CD4-positive, alpha-beta T cell treated with Interleukin-2 at 100 ng/mL for 4 hours (primary cell): ENCODE measurements around the gene UBE2E1.
A peak's percentile ranks its signal among the peaks of the same experiment; 100 is the strongest.

Experiments used
- DNase-seq: peaks from one replicate; pipeline ENCODE4 v3.0.0-alpha.2; 2020; ENCODE audit warnings: low spot score

The UBE2E1 gene

GRCh38 chr3:23805633-23806533 lies at the start of gene UBE2E1:
TSS of gene UBE2E1 (plus strand) at chr3:23805955. CDS start at chr3:23807270, 1,315 bp downstream.
- DNase-seq, result peak; percentile 77

DNA sequence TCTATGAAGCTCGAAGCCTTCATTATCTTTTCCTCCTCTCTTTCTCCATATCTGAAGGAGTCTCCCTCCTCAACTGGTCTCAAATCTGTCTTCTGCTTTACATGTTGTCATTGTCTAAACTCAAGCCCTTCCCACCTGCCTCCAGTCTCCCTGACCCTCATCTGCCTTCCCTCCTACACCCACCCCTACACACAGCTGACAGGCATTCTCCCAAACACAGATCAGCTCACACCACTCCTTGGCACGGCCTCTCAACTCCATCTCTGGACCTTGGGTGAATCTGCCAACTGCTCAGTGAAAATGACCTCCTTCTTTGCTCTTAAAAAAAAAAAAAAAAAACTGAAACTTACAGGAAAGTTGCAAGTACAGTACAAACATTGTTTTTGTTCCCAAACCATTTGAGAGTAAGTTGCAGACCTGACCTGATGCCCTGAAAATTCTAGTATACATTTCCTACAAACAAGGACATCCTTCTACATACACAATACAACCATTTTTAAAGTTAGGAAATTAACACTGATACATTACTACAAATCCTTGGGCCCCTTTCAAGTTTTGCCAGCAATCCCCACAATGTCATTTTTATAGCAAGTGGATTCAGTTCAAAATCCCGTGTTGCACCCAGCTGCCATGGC lies 49.4 kb upstream of the UBE2E1 start:
- no peak for DNase-seq

- DNase-seq, result no peak
These were observed 47.4 kb upstream of the UBE2E1 start for GRCh38 chr3:23758253-23758838.

DNA sequence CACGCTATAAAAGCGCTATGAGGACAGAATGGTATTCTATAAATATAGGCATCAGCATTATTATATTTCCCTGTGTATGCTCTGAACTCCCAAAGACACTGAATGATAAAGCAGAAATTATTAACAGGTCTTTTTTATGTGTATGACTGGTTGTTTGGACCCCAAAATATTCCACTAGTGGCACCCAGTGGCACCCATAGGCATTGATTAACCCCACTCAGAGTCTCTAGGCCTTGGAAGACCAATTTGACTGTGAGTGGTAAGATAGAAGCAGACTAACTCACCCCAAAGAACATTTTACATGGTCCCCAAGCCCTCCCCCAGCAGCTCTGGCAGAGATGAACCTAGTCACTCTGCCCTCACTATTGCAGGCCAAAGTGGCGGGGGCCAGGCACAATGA lies 45.4 kb upstream of the UBE2E1 start:
- DNase-seq, result no peak

- peak; percentile 15 for DNase-seq
These were observed 44.8 kb upstream of the UBE2E1 start for GRCh38 chr3:23760871-23761373.

GRCh38 chr3:23761440-23761896 lies 44.3 kb upstream of the UBE2E1 start:
- DNase-seq, result no peak

DNA sequence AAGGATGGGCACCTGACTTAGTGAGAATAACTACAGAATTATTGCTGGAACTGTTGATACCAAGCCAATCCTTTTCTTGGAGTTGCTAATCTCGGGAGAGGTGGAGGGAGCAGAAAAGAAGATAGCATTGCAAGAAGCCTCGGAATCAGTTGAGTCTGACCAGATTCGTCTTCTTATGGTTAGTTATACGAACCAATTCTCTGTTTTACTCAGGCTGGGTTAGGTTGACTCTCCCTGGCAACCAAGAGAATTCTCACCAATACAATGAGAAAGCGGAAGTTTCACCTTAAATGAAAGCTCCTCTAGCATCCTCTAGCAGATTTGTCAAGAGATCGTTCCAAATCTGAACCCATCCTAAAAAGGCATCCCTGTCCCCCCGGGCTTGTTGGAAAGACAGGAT lies 43.5 kb upstream of the UBE2E1 start:
- DNase-seq, result peak; percentile 7

GRCh38 chr3:23762759-23763477 lies 42.8 kb upstream of the UBE2E1 start:
- DNase-seq, result no peak

DNA sequence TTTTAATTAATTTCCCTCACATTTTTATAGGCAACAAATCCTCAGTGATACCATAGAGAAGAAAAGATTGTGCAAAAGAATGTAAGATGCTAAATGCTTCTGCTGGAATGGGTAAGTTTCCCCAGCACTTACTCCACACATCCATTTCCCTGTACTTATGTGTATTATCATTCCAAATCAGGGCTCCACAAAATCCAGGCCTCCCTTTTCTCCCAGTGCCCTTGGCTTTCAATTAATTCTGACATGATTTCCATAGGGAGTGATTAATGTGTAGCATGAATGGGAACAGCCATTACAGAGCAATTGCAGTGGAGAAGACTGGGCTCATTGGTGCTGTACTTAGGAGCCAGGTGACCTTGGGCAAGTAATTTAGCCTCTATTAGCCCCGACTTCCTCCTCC lies 41.3 kb upstream of the UBE2E1 start:
- no peak for DNase-seq

DNA sequence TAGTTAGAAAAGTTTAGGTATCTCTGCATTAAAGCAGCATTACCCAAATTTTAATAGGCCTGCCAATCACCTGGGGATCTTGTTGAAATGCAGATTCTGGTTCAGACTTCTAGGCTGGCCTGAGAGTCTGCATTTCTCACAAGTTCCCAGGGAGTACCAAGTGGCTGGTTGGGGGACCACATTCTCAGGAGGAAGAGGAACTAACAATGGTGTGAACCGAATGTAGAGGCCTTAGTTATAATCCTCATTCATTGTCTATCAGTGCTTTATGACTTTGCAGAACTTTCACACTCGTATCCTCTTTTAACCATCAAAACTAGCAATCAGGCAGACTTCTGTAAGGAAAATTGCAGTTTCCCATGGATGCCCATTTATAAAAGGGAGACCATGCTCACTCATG lies 38.2 kb upstream of the UBE2E1 start:
- no peak for DNase-seq

DNA sequence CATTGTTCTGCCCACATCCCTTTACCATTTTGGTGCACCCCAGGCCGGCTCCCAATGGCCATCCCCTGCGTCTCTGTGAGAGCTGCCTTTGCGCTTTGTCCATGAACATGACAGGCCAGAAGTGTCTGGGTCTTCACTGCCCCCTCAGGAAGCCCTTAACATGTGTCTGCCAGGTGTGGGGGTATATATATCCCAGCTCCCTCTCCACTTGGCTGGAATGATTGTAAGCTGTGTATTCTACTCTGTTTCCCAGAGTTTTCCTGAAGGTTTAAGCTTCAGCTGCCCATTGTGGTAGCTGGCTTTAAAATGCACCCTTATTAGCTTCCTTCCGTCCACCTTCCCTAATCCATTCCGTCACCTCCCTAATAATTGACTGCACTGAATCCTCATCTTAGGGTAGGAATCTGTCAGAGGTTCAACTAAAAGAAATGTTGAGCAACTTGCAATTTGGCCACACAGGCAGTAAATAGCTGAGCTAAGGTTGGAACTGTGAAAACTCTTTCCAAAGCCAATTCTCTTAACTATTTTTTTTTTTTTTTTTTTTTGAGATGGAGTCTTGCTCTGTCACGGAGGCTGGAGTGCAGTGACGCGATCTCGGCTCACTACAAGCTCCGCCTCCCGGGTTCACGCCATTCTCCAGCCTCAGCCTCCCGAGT lies 30.4 kb upstream of the UBE2E1 start:
- no peak for DNase-seq

- DNase-seq, result no peak
These were observed 29.3 kb upstream of the UBE2E1 start for GRCh38 chr3:23776352-23776891.

DNA sequence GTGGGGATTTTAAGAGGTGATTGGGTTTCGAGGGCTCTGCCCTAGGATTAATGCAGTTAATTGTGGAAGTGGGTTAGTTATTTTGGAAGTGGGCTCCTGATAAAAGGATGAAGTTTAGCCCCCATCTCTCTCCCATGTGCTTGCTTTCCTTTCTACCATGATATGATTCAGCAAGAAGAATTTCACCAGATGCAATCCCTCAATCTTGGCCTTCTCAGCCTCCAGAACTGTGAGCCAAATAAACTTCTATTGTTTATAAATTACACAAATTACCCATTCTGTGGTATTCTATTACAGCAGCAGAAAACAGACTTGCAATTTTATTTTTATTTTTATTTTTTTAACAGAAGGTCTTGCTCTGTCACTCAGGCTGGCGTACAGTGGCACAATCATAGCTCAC lies 27.3 kb upstream of the UBE2E1 start:
- no peak for DNase-seq

GRCh38 chr3:23779841-23780240 lies 25.9 kb upstream of the UBE2E1 start:
- no peak for DNase-seq

- DNase-seq, result no peak
These were observed 24.7 kb upstream of the UBE2E1 start for GRCh38 chr3:23781051-23781450.

GRCh38 chr3:23781871-23782270 lies 23.9 kb upstream of the UBE2E1 start:
- DNase-seq, result no peak

DNA sequence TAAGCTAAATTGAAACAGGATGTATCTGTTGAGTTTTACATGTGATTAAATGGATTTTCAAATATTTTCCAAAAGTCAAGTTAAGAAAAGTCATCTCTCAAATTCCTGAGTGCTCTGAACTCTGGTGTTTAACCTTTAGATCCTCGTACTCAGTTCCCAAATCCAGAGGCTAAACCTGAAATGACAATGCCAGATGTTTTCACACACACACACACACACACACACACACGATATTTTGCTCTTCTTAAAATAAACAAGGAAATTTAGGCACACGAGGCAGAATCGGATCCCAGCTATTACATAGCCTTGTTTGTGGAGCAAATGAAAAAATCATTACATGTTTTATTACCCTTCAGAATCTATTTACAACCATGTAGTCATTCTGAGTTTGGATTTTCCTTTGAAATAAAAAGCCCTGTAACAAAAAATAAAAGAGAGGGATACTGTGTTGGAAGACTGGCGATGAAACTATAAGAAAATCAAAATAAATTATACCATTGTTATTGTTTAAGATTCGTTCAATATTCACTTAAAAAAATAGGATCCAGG lies 20.6 kb upstream of the UBE2E1 start:
- DNase-seq, result no peak

DNA sequence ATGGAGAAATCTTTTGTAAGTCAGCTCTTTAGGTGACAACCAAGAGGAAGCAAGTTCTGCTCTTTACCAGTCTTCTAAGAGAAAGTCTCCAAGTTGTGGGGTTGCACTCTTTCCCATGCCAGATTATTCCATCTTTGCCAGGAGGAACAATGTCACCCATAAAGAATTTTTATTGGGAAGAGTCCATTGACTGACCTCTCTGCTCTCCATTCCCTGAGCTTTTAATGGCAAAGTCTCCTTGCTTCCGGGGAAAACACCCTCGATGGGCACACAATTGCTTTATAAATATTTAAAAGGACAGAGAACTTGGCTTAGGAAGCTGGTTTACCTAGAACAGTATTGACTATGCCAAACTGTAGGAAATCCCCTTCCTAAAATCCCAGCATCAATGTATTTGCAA lies 19.9 kb upstream of the UBE2E1 start:
- DNase-seq, result no peak

- DNase-seq, result no peak
These were observed 14.1 kb upstream of the UBE2E1 start for GRCh38 chr3:23791678-23792077.

- no peak for DNase-seq
These were observed 12.1 kb upstream of the UBE2E1 start for GRCh38 chr3:23793528-23794134.

DNA sequence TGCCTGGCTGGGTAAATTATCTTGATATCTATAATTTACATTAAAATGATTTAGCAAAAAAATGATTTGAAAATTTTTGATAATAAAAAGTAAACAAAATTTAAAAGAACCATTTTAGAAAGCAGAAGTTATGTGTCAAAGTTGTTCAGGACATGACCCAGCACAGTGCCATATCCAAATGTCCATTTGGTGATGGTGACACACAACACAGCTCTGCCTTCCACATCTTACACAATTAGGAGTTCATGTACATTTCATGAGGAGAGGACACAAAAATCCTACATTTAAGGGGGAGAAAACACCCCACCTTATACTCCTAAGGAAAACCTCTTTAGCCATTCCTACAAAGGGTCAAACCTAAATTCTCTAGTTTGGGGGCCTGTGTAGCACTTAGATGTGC lies 10.7 kb upstream of the UBE2E1 start:
- no peak for DNase-seq
